Tibial nerve (tissue), 3 donors: ENCODE results near the gene TPCN1.

Experiments used
- EP300 ChIP-seq, 2 donors: sonication (generic); formaldehyde crosslinking; IDR thresholded peaks; one replicate each; pipeline ENCODE4 v1.6.1; 2017; ENCODE audit warnings: antibody characterized with exemption in 2 of 2, mild to moderate bottlenecking in 1 of 2
- POLR2A ChIP-seq, 2 donors: fragments of 450-650 bp; IDR thresholded peaks; one replicate each; pipeline ENCODE4 v1.6.1; 2017; ENCODE audit warnings: antibody characterized with exemption in 2 of 2, mild to moderate bottlenecking in 2 of 2, moderate library complexity in 2 of 2

DNA sequence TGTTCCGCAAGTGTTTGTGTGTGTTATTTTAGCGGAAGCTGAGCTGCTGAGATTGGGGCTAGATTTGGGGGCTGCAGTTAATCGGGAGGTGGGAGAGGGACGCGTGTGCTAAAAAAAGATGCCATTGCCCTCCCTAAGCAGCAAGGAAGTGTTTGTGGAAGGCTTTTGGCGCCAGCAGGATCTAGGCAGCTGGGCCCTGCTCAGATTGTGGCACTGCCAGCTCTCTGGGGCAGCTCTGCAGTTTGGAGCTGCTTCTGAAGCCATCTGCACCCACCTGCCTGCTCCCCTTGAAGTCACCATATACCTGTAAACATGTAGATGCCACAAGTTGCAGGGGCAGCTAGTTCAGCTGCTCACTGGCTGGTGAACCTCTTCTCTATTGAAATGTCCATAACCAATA is 28.8 kb downstream of the TPCN1 start:
- no peak for TF ChIP-seq POLR2A (IDR thresholded peaks at IDR 0.05)
- no peak for TF ChIP-seq EP300 (IDR thresholded peaks at IDR 0.05)
